Cardiac fibroblast (primary cell): ENCODE data around the gene ACYP2.
"Not testable (repeated sequence)": the region's sequence is repeated elsewhere in the genome, so short reads cannot be mapped to it uniquely, and the experiment has no call there.

Source experiments
- DNase-seq, 2 donors: peaks; one replicate each; pipeline versions ENCODE4 v3.0.0 to v3.0.0-alpha.2; 2010; ENCODE audit warnings: low read depth in 2 of 2
- H3K4me3 ChIP-seq, 2 donors: replicated peaks in 1 of 2; 1 replicate in 1 of 2; 2 replicates in 1 of 2; pipeline ENCODE4 v1.5.1; 2011; ENCODE audit warnings: low read depth in 2 of 2, low read length in 2 of 2, mild to moderate bottlenecking in 2 of 2, moderate library complexity in 1 of 2
- CTCF ChIP-seq: IDR thresholded peaks from one replicate; pipeline ENCODE4 v1.5.1; 2011; ENCODE audit warnings: low read depth, mild to moderate bottlenecking, low read length, inconsistent platforms

ACYP2 gene

GRCh38 chr2:54122939-54123338 is 7.5 kb downstream of the ACYP2 start:
- H3K4me3 ChIP-seq = no peak overlapping the region
- no peak for TF ChIP-seq CTCF
- peak; percentile 58 to 80 for DNase-seq

GRCh38 chr2:54127174-54127573 is 11.8 kb downstream of the ACYP2 start:
- not testable (repeated sequence) for H3K4me3 ChIP-seq, DNase-seq

GRCh38 chr2:54133056-54133455 is 17.6 kb downstream of the ACYP2 start:
- TF ChIP-seq CTCF = no peak
- H3K4me3 ChIP-seq = no peak overlapping the region
- no peak for DNase-seq

GRCh38 chr2:54139210-54139609 is 23.8 kb downstream of the ACYP2 start:
- H3K4me3 ChIP-seq = no peak overlapping the region
- TF ChIP-seq CTCF = no peak
- DNase-seq = no peak

- H3K4me3 ChIP-seq = no peak overlapping the region
- no peak for TF ChIP-seq CTCF
- DNase-seq = no peak
These were observed 28.4 kb downstream of the ACYP2 start for GRCh38 chr2:54143780-54144179.

- TF ChIP-seq CTCF = no peak
- DNase-seq = no peak
- H3K4me3 ChIP-seq = no peak overlapping the region
These were observed 33.0 kb downstream of the ACYP2 start for GRCh38 chr2:54148391-54148790.

- no peak for TF ChIP-seq CTCF
- DNase-seq = peak; percentile 40 to 43
- no peak overlapping the region for H3K4me3 ChIP-seq
These were observed 34.4 kb downstream of the ACYP2 start for GRCh38 chr2:54149638-54150441.
